Mesodermal cell (in vitro differentiated cells): Measurements from ENCODE around the gene EPAS1.

Experiments
- H3K27ac ChIP-seq: 2 replicates; pipeline ENCODE4 v1.7.0; 2013; ENCODE audit warnings: mild to moderate bottlenecking, low read depth, low read length, moderate library complexity; ENCODE audit not compliant: severe bottlenecking
- H3K36me3 ChIP-seq: 2 replicates; pipeline ENCODE4 v1.7.1; 2013; ENCODE audit warnings: mild to moderate bottlenecking, low read length, moderate library complexity; ENCODE audit not compliant: control insufficient read depth, insufficient read depth
- H3K4me1 ChIP-seq: one replicate; pipeline ENCODE4 v1.7.1; 2013; ENCODE audit warnings: mild to moderate bottlenecking, low read length; ENCODE audit not compliant: insufficient read depth, control insufficient read depth, poor library complexity, severe bottlenecking
- H3K4me3 ChIP-seq: 2 replicates; pipeline ENCODE4 v1.7.0; 2013; ENCODE audit warnings: low read length, control low read depth, mild to moderate bottlenecking; ENCODE audit not compliant: insufficient read depth, poor library complexity, severe bottlenecking; ENCODE audit errors: extremely low read depth
- H3K9me3 ChIP-seq: 2 replicates; pipeline ENCODE4 v1.7.1; 2013; ENCODE audit warnings: mild to moderate bottlenecking, low read length, moderate library complexity; ENCODE audit not compliant: control insufficient read depth
- WGBS, 2 experiments: methylation state at CpG; one replicate each; pipeline ENCODE4 v1.1.5; 2013; ENCODE audit warnings: missing lambda C conversion rate in 2 of 2; ENCODE audit not compliant: insufficient coverage in 2 of 2; 5-methylcytosine and 5-hydroxymethylcytosine counted together

Gene EPAS1

GRCh38 chr2:46332686-46333281, 35.6 kb downstream of the EPAS1 start:
- Histone ChIP-seq H3K27ac (no peak overlapping the region), H3K9me3 (no peaks in the 10 kb centered on the region), H3K4me3 (no peak overlapping the region), H3K4me1 (peaks cover 52% of the 10 kb centered on the region), H3K36me3 (no peaks in the 10 kb centered on the region)
- 96 to 98% methylated on average over 6 of the region's 8 CpGs for WGBS, 2 experiments

- Histone ChIP-seq H3K4me1 (peaks cover 52% of the 10 kb centered on the region), H3K27ac (no peak overlapping the region), H3K4me3 (no peak overlapping the region), H3K9me3 (no peaks in the 10 kb centered on the region), H3K36me3 (no peaks in the 10 kb centered on the region)
- WGBS, 2 experiments: 96 to 100% methylated on average over 2 to 4 of the region's 4 CpGs
Observed at GRCh38 chr2:46333912-46334311, 36.7 kb downstream of the EPAS1 start.

GRCh38 chr2:46334389-46335271, 37.4 kb downstream of the EPAS1 start:
- Histone ChIP-seq H3K4me1 (peaks cover 52% of the 10 kb centered on the region), H3K9me3 (no peaks in the 10 kb centered on the region), H3K36me3 (no peaks in the 10 kb centered on the region), H3K4me3 (no peak overlapping the region), H3K27ac (peak overlapping the region; percentile 81)
- 90 to 100% methylated on average over 1 to 4 of the region's 6 CpGs for WGBS, 2 experiments

GRCh38 chr2:46335391-46336282, 38.4 kb downstream of the EPAS1 start:
- peaks cover 54% of the 10 kb centered on the region for H3K4me1 ChIP-seq

GRCh38 chr2:46336283-46336959, 39.2 kb downstream of the EPAS1 start:
- H3K36me3 ChIP-seq: no peaks in the 10 kb centered on the region
- H3K4me3 ChIP-seq: no peak overlapping the region
- no peaks in the 10 kb centered on the region for H3K9me3 ChIP-seq
- H3K4me1 ChIP-seq: peaks cover 48% of the 10 kb centered on the region
- peak overlapping the region; percentile 81 for H3K27ac ChIP-seq
- 77 to 83% methylated on average over 3 to 4 of the region's 4 CpGs for WGBS, 2 experiments

More at GRCh38 chr2:46335391-46336282, 38.4 kb downstream of the EPAS1 start:
- peak overlapping the region; percentile 81 for H3K27ac ChIP-seq
- no peaks in the 10 kb centered on the region for H3K9me3 ChIP-seq
- H3K4me3 ChIP-seq: no peak overlapping the region
- H3K36me3 ChIP-seq: no peaks in the 10 kb centered on the region
- 37 to 42% methylated on average over 13 to 15 of the region's 22 CpGs for WGBS, 2 experiments

GRCh38 chr2:46337208-46337994, 40.2 kb downstream of the EPAS1 start:
- Histone ChIP-seq H3K27ac (no peak overlapping the region), H3K9me3 (no peaks in the 10 kb centered on the region), H3K4me1 (peaks cover 38% of the 10 kb centered on the region), H3K4me3 (no peak overlapping the region), H3K36me3 (no peaks in the 10 kb centered on the region)
- 87 to 92% methylated on average over 10 to 11 of the region's 11 CpGs for WGBS, 2 experiments

GRCh38 chr2:46338674-46339073, 41.5 kb downstream of the EPAS1 start:
- H3K27ac ChIP-seq: no peak overlapping the region
- H3K9me3 ChIP-seq: no peaks in the 10 kb centered on the region
- H3K4me3 ChIP-seq: no peak overlapping the region
- peaks cover 35% of the 10 kb centered on the region for H3K4me1 ChIP-seq
- 83 to 100% methylated on average over 1 to 3 of the region's 4 CpGs for WGBS, 2 experiments
- H3K36me3 ChIP-seq: no peaks in the 10 kb centered on the region

GRCh38 chr2:46339200-46339599, 42.0 kb downstream of the EPAS1 start:
- Histone ChIP-seq H3K4me1 (peaks cover 34% of the 10 kb centered on the region), H3K9me3 (no peaks in the 10 kb centered on the region), H3K4me3 (no peak overlapping the region), H3K27ac (no peak overlapping the region), H3K36me3 (no peaks in the 10 kb centered on the region)
- 85% methylated on average over 4 of the region's 6 CpGs; no CpG with 5 or more reads in 1 of the 2 experiments for WGBS, 2 experiments

GRCh38 chr2:46339676-46340459, 42.7 kb downstream of the EPAS1 start:
- Histone ChIP-seq H3K4me3 (no peak overlapping the region), H3K36me3 (no peaks in the 10 kb centered on the region), H3K4me1 (peaks cover 28% of the 10 kb centered on the region), H3K27ac (no peak overlapping the region), H3K9me3 (no peaks in the 10 kb centered on the region)
- WGBS, 2 experiments: 89 to 92% methylated on average over 7 to 9 of the region's 12 CpGs
